ENCODE data around the gene NUP88. TPM values are rescaled to one million over a fixed set of nuclear protein-coding genes. Genes with fewer than 3 reads are reported as not detected.

NUP88 gene
- total and polyA plus RNA-seq, 9 donors: 31.7 to 77.7 (median 42.3) TPM

DNA sequence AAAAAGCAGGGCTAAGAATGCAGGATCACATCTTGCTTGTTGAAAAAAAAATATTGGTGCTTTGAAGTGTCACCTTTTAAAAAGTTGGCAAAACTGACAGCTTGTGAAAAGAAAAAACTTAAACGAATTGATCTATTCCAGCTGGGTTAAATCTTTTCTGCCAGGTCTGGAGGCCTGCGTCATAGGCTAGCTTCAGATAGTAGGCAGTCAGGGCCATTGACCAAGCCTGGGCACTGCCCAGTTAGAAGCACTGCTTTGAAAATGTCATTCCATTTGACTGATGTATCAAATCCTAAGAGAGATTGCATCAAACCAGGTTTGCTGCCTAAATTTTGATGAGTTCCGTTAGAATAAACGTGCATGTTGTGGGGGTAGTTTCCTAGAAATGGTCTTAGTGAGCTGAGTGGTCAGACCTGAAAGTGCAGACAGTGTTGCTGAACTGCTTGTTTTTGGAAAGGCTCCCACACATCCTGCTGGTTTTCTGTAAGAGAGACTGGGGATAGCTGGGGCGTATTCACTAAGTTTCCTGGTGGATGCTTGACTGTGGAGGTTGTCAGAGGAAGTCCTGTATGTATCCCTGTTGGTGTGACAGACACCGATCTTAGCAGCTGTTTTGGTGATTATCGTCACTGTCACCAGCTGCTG, 38.8 kb downstream of the NUP88 start:
- no peaks in the 10 kb centered on the region for H3K4me1 ChIP-seq (ENCODE audit: insufficient read depth)
- no peaks in the 10 kb centered on the region for H3K36me3 ChIP-seq
- H3K4me3 ChIP-seq: no peak overlapping the region
- TF ChIP-seq, protein P1, sequence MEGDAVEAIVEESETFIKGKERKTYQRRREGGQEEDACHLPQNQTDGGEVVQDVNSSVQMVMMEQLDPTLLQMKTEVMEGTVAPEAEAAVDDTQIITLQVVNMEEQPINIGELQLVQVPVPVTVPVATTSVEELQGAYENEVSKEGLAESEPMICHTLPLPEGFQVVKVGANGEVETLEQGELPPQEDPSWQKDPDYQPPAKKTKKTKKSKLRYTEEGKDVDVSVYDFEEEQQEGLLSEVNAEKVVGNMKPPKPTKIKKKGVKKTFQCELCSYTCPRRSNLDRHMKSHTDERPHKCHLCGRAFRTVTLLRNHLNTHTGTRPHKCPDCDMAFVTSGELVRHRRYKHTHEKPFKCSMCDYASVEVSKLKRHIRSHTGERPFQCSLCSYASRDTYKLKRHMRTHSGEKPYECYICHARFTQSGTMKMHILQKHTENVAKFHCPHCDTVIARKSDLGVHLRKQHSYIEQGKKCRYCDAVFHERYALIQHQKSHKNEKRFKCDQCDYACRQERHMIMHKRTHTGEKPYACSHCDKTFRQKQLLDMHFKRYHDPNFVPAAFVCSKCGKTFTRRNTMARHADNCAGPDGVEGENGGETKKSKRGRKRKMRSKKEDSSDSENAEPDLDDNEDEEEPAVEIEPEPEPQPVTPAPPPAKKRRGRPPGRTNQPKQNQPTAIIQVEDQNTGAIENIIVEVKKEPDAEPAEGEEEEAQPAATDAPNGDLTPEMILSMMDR (IDR thresholded peaks at IDR 0.05): no peak
- no peak for TF ChIP-seq POLR2A (IDR thresholded peaks at IDR 0.05)
- no peak for DNase-seq
- no peak overlapping the region for H3K27ac ChIP-seq
- no peaks in the 10 kb centered on the region for H3K27me3 ChIP-seq
- WGBS, 3 donors: 55 to 67% (median 64%) methylated on average over 7 of the region's 7 CpGs
- H3K9me3 ChIP-seq: no peaks in the 10 kb centered on the region
- intact Hi-C loops (cut with DNase I): no loop called here

DNA sequence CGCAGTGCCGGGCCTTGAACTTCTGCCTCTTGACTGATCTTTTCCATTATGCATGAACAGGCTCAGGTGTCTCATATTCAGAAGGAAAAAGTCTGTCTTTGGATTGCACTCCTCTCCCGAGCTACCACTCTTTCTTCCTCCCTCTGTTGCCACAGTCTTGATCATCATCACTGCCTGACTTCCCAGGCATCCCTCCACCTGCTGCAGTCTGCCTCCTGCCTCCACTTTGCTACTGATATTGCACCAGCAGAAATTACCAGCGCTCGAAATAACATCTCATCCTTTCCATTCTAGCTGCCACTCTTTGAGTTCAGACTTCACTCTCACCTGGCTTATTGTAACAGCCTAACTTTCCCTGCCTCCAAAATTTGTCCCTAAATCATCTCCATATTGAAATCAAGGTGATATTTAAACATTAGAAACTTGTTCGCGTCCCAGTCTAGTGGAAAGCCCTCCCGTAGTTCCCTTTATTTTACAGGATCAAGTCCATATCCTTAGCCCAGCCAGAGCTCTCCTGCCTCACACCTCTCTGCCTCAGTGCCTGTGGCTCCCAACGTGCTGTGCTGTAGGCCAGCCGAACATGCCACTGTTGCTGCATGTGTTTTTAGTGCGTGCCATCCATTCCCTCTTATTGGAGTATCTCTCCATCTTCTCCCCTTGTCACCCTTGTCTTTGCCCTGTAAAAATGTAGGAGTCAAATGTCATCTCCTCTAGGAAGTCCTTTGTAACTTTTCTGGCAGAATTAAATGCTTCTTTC, 39.9 kb downstream of the NUP88 start:
- H3K36me3 ChIP-seq: no peaks in the 10 kb centered on the region
- TF ChIP-seq EP300 (IDR thresholded peaks at IDR 0.05) (no peak), POLR2A (IDR thresholded peaks at IDR 0.05) (no peak)
- TF ChIP-seq, protein P1 (IDR thresholded peaks at IDR 0.05): no peak
- intact Hi-C loops (cut with DNase I): no loop called here
- H3K27ac ChIP-seq: no peak overlapping the region
- no peak for DNase-seq
- no peaks in the 10 kb centered on the region for H3K4me1 ChIP-seq (ENCODE audit: insufficient read depth)
- no peaks in the 10 kb centered on the region for H3K27me3 ChIP-seq
- no peaks in the 10 kb centered on the region for H3K9me3 ChIP-seq
- H3K4me3 ChIP-seq: no peak overlapping the region
- 83 to 88% (median 87%) methylated on average over 11 of the region's 11 CpGs for WGBS, 3 donors

- TF ChIP-seq POLR2A (IDR thresholded peaks at IDR 0.05): no peak
- no peak for TF ChIP-seq EP300 (IDR thresholded peaks at IDR 0.05)
- TF ChIP-seq, protein P1 (IDR thresholded peaks at IDR 0.05): no peak
- Histone ChIP-seq H3K4me3 (no peak overlapping the region), H3K36me3 (no peaks in the 10 kb centered on the region), H3K27ac (no peak overlapping the region), H3K27me3 (no peaks in the 10 kb centered on the region), H3K4me1 (ENCODE audit: insufficient read depth) (no peaks in the 10 kb centered on the region), H3K9me3 (no peaks in the 10 kb centered on the region)
- WGBS, 3 donors: 91 to 96% (median 93%) methylated on average over 3 of the region's 3 CpGs
- intact Hi-C loops (cut with DNase I): no loop called here
- no peak for DNase-seq
Observed at GRCh38 chr17:5378566-5379207, 40.8 kb downstream of the NUP88 start.

- WGBS, 3 donors: 67 to 79% (median 73%) methylated on average over 6 of the region's 6 CpGs
Observed at GRCh38 chr17:5373112-5373511, 46.4 kb downstream of the NUP88 start.

More at GRCh38 chr17:5373112-5373511, 46.4 kb downstream of the NUP88 start:
- DNase-seq: no peak
- H3K36me3 ChIP-seq: no peaks in the 10 kb centered on the region
- H3K27me3 ChIP-seq: no peaks in the 10 kb centered on the region
- H3K27ac ChIP-seq: no peak overlapping the region
- H3K9me3 ChIP-seq: no peaks in the 10 kb centered on the region
- no peak overlapping the region for H3K4me3 ChIP-seq
- no peaks in the 10 kb centered on the region for H3K4me1 ChIP-seq (ENCODE audit: insufficient read depth)
- intact Hi-C loops (cut with DNase I): no loop called here
- TF ChIP-seq EP300 (IDR thresholded peaks at IDR 0.05) (no peak), POLR2A (IDR thresholded peaks at IDR 0.05) (no peak)
- TF ChIP-seq, protein P1 (IDR thresholded peaks at IDR 0.05): no peak

Data from ovary (tissue), 9 donors.